ENCODE data around the gene ACRV1. TPM values are rescaled to one million over a fixed set of nuclear protein-coding genes. Genes with fewer than 3 reads are reported as not detected.

Gene ACRV1
- total RNA-seq = not detected

DNA sequence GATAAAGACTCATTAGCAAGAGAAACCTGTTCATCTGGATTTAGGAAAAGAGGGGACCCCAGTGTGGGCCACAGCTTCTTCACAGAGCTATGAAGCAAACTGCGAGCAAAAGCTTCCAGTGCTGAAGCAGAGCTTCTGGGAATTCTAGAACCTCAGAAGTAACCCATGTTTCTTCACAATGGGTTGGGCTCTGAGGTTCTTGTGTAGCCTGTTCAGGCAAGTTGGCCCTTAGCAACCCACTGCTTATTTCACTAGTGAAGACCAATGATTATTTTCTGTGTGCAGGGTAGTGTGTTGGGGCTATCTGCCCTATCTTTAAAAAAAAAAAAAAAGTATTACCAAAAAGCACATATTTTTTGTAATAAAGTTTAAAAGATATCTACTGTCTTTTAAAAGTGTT, at the start of gene ACRV1:
ACRV1 (minus strand) TSS at position 101 of the 400 bp plus-strand sequence; CDS start at position 34, 67 bp downstream.
- TF ChIP-seq, protein P1, sequence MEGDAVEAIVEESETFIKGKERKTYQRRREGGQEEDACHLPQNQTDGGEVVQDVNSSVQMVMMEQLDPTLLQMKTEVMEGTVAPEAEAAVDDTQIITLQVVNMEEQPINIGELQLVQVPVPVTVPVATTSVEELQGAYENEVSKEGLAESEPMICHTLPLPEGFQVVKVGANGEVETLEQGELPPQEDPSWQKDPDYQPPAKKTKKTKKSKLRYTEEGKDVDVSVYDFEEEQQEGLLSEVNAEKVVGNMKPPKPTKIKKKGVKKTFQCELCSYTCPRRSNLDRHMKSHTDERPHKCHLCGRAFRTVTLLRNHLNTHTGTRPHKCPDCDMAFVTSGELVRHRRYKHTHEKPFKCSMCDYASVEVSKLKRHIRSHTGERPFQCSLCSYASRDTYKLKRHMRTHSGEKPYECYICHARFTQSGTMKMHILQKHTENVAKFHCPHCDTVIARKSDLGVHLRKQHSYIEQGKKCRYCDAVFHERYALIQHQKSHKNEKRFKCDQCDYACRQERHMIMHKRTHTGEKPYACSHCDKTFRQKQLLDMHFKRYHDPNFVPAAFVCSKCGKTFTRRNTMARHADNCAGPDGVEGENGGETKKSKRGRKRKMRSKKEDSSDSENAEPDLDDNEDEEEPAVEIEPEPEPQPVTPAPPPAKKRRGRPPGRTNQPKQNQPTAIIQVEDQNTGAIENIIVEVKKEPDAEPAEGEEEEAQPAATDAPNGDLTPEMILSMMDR (IDR thresholded peaks at IDR 0.05; ENCODE audit: low read depth) = no peak

GRCh38 chr11:125728969-125729368, 48.3 kb upstream of the ACRV1 start:
- TF ChIP-seq, protein P1 (IDR thresholded peaks at IDR 0.05; ENCODE audit: low read depth) = no peak

- TF ChIP-seq, protein P1 (IDR thresholded peaks at IDR 0.05; ENCODE audit: low read depth) = no peak
Measured at GRCh38 chr11:125724125-125724524, 43.5 kb upstream of the ACRV1 start.

- TF ChIP-seq, protein P1 (IDR thresholded peaks at IDR 0.05; ENCODE audit: low read depth) = no peak
Measured at GRCh38 chr11:125720781-125721180, 40.1 kb upstream of the ACRV1 start.

DNA sequence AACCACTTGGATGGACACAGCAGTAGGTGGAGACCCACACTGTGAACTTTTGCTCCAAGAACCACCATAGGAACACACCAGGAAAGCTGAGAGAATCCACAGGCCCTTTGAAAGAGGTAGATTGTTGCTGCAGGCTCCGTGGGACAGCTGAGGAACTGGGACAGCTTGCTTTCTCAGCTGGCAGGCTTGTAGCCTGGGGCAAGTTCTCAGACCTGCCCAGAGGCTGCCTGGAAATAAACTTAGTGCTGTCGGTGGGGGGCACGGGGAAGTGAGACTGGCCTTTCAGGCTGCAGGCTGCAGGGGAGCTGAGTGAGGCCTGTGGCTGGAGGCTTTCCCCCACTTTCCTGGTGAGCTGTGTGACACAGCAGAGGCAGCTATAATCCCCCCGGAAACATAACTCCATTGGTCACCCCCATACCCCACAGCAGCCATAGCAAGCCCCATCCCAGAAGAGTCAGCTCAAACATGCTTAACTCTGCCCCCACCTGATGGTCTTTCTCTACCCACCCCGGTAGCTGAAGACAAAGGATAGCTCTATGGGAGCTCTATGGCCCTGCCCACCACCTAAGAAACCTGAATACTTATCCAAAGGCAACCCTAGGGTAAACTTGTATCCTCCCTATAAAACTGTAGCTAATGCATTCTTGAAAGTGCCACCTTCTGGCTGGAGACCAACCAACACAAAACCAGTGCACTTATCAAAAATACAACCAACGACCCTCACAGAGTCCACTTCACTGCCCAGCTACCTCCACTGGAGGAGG, 21.4 kb upstream of the ACRV1 start:
- TF ChIP-seq, protein P1 (IDR thresholded peaks at IDR 0.05; ENCODE audit: low read depth) = no peak

DNA sequence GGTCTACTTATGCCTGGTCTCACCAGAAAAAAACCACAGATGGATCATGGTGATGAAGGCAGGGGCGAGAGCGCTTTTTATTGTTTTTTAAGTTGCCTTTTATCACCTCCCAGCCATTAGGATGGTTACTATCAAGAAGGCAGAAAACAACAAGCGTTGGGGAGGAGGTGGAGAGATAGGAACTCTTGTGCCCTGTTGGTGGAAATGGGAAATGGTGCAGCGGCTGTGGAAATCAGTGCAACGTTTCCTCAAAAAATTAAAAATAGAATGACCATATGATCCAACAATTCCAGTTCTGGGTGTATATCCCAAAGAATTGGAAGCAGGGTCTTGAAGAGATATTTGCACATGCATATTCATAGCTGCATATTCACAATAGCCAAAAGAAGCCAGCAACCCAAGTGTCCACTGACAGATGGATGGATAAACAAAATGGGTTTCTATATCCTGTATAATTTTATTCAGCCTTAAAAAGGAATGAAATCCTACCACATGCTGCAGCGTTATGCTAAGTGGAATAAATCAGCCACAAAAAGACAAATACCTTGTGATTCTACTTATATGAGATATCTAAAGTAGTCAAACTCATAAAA, 20.5 kb upstream of the ACRV1 start:
- TF ChIP-seq, protein P1 (IDR thresholded peaks at IDR 0.05; ENCODE audit: low read depth) = no peak

DNA sequence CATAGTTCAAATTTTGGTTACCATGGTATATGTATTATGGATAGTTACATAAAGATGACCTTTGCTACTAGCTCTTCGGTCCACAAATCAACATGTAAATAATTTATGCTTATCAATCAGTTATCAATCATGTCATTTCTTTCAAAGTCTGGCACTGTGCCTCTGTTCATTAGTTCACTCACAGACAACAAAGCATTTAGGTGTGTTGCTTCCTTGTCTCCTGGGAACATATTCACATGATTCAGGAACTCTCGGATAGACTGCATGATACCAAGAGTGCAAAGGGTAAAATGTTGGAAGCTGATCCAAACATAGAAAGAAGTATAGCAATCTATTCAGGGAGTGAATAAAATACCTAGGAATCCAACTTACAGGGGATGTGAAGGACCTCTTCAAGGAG, 14.3 kb upstream of the ACRV1 start:
- TF ChIP-seq, protein P1 (IDR thresholded peaks at IDR 0.05; ENCODE audit: low read depth) = no peak
